ENCODE results near the gene CD1C. TPM values are rescaled to one million over a fixed set of nuclear protein-coding genes. Genes with fewer than 3 reads are reported as not detected.

Gene CD1C
- total RNA-seq, 2 experiments from 2014 or later = 2.6 to 28.7 TPM

- no TSS peak for BruUV-seq (replicated peaks)
- CTCF ChIA-PET (ENCODE audit: unreplicated experiment) = no interaction called here
Measured at GRCh38 chr1:158324395-158324794, 34.7 kb downstream of the CD1C start.

GRCh38 chr1:158327481-158327880 lies 37.8 kb downstream of the CD1C start:
- H3K4me2 ChIP-seq (ENCODE audit: low read length) = no peak overlapping the region
- TF ChIP-seq, protein P1, sequence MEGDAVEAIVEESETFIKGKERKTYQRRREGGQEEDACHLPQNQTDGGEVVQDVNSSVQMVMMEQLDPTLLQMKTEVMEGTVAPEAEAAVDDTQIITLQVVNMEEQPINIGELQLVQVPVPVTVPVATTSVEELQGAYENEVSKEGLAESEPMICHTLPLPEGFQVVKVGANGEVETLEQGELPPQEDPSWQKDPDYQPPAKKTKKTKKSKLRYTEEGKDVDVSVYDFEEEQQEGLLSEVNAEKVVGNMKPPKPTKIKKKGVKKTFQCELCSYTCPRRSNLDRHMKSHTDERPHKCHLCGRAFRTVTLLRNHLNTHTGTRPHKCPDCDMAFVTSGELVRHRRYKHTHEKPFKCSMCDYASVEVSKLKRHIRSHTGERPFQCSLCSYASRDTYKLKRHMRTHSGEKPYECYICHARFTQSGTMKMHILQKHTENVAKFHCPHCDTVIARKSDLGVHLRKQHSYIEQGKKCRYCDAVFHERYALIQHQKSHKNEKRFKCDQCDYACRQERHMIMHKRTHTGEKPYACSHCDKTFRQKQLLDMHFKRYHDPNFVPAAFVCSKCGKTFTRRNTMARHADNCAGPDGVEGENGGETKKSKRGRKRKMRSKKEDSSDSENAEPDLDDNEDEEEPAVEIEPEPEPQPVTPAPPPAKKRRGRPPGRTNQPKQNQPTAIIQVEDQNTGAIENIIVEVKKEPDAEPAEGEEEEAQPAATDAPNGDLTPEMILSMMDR (conservative IDR thresholded peaks at IDR 0.05; ENCODE audit: low read length) = no peak
- no peak for TF ChIP-seq EZH2phosphoT487 (IDR thresholded peaks at IDR 0.05; ENCODE audit: borderline replicate concordance, low read depth, low read length)

More at GRCh38 chr1:158324395-158324794, 34.7 kb downstream of the CD1C start:
- no peak for TF ChIP-seq EZH2phosphoT487 (IDR thresholded peaks at IDR 0.05; ENCODE audit: borderline replicate concordance, low read depth, low read length)
- TF ChIP-seq, protein P1 (conservative IDR thresholded peaks at IDR 0.05; ENCODE audit: low read length) = no peak
- Histone ChIP-seq H4K20me1 (ENCODE audit: insufficient read depth, low read length) (no peaks in the 10 kb centered on the region), H3K79me2 (ENCODE audit: insufficient read depth, low read depth, low read length) (no peaks in the 10 kb centered on the region), H3K9me2 (ENCODE audit: insufficient read depth, low read length) (no peaks in the 10 kb centered on the region), H3K36me3 (ENCODE audit: insufficient read depth, low read length) (no peaks in the 10 kb centered on the region), H2AFZ (ENCODE audit: low read length) (no peak overlapping the region; the same call in 1 of the 2 replicates), H3K4me3 (ENCODE audit: low read depth, low read length, poor library complexity, severe bottlenecking) (no peak overlapping the region), H3K9me3 (ENCODE audit: low read length) (no peaks in the 10 kb centered on the region), H3K4me1 (ENCODE audit: insufficient read depth, low read length, poor library complexity, severe bottlenecking) (peaks cover 1% of the 10 kb centered on the region), H3K4me2 (ENCODE audit: low read length) (no peak overlapping the region), H3K27ac (ENCODE audit: low read depth, low read length, poor library complexity, severe bottlenecking) (no peak overlapping the region)
- intact Hi-C loops (cut with micrococcal nuclease; ENCODE audit: unreplicated experiment) = no loop called here
- POLR2A ChIA-PET = interaction anchor here (0.6 to 1.6 kb wide), 2 partner anchors 26 to 628 kb away, joined by 4 read pairs; no protein-coding TSS in a partner anchor
- no peak for DNase-seq (ENCODE audit: low spot score)

DNA sequence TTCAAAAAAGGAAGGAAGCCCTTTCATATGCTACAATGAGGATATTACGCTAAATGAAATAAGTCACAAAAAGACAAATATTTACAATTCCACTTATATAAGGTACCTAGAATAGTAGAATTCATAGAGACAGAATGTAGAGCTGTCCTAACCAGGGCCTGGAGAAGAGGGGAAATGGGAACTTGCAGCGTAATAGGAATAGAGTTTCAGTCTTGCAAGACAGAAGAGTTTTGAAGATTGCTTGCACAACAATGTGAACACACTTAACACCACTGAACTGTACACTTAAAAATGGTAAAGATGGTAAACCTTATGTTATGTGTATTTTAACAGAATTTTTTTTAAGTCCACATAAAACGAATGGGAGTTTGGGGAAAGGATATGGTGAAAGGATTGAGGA lies 38.7 kb downstream of the CD1C start:
- BruUV-seq (replicated peaks) = no TSS peak
- H3K4me2 ChIP-seq (ENCODE audit: low read length) = no peak overlapping the region
- TF ChIP-seq, protein P1 (conservative IDR thresholded peaks at IDR 0.05; ENCODE audit: low read length) = no peak
- TF ChIP-seq EZH2phosphoT487 (IDR thresholded peaks at IDR 0.05; ENCODE audit: borderline replicate concordance, low read depth, low read length) = no peak
- intact Hi-C loops (cut with micrococcal nuclease; ENCODE audit: unreplicated experiment) = no loop called here
- POLR2A ChIA-PET = no interaction called here
- H4K20me1 ChIP-seq (ENCODE audit: insufficient read depth, low read length) = no peaks in the 10 kb centered on the region
- H3K4me3 ChIP-seq (ENCODE audit: low read depth, low read length, poor library complexity, severe bottlenecking) = no peak overlapping the region
- no peaks in the 10 kb centered on the region for H3K9me2 ChIP-seq (ENCODE audit: insufficient read depth, low read length)
- no peaks in the 10 kb centered on the region for H3K9me3 ChIP-seq (ENCODE audit: low read length)
- H2AFZ ChIP-seq (ENCODE audit: low read length) = no peak overlapping the region
- no peak overlapping the region for H3K27ac ChIP-seq (ENCODE audit: low read depth, low read length, poor library complexity, severe bottlenecking)
- peaks cover 6% of the 10 kb centered on the region for H3K4me1 ChIP-seq (ENCODE audit: insufficient read depth, low read length, poor library complexity, severe bottlenecking)
- no peaks in the 10 kb centered on the region for H3K36me3 ChIP-seq (ENCODE audit: insufficient read depth, low read length)
- H3K79me2 ChIP-seq (ENCODE audit: insufficient read depth, low read depth, low read length) = no peaks in the 10 kb centered on the region
- DNase-seq (ENCODE audit: low spot score) = no peak
- CTCF ChIA-PET (ENCODE audit: unreplicated experiment) = interaction anchor here (2.0 kb wide), 2 partner anchors 81 to 124 kb away, joined by 13 to 15 read pairs; no protein-coding TSS in a partner anchor

More at GRCh38 chr1:158327481-158327880, 37.8 kb downstream of the CD1C start:
- no peaks in the 10 kb centered on the region for H3K79me2 ChIP-seq (ENCODE audit: insufficient read depth, low read depth, low read length)
- ChIA-PET POLR2A (interaction anchor here (0.7 kb wide), 1 partner anchor 77 kb away, joined by 3 read pairs; no protein-coding TSS in a partner anchor), CTCF (ENCODE audit: unreplicated experiment) (interaction anchor here (0.6 kb wide), 1 partner anchor 316 kb away, joined by 3 read pairs; no protein-coding TSS in a partner anchor)
- intact Hi-C loops (cut with micrococcal nuclease; ENCODE audit: unreplicated experiment) = no loop called here
- no peaks in the 10 kb centered on the region for H3K9me3 ChIP-seq (ENCODE audit: low read length)
- peaks cover 4% of the 10 kb centered on the region for H3K4me1 ChIP-seq (ENCODE audit: insufficient read depth, low read length, poor library complexity, severe bottlenecking)
- H3K9me2 ChIP-seq (ENCODE audit: insufficient read depth, low read length) = no peaks in the 10 kb centered on the region
- no peak overlapping the region for H3K27ac ChIP-seq (ENCODE audit: low read depth, low read length, poor library complexity, severe bottlenecking)
- H2AFZ ChIP-seq (ENCODE audit: low read length) = no peak overlapping the region
- DNase-seq (ENCODE audit: low spot score) = no peak
- H3K4me3 ChIP-seq (ENCODE audit: low read depth, low read length, poor library complexity, severe bottlenecking) = no peak overlapping the region
- BruUV-seq (replicated peaks) = no TSS peak
- no peaks in the 10 kb centered on the region for H3K36me3 ChIP-seq (ENCODE audit: insufficient read depth, low read length)
- H4K20me1 ChIP-seq (ENCODE audit: insufficient read depth, low read length) = no peaks in the 10 kb centered on the region
